HepG2 (cell line): ENCODE data around the gene SSTR5. TPM values are rescaled to one million over a fixed set of nuclear protein-coding genes. Genes with fewer than 3 reads are reported as not detected.
A peak's percentile ranks its signal among the peaks of the same experiment; 100 is the strongest.

Source experiments
- AGO2 ChIP-seq: fragments of 200-400 bp; formaldehyde crosslinking; optimal IDR thresholded peaks from 2 replicates; pipeline ENCODE3; 2017; ENCODE audit warnings: mild to moderate bottlenecking, low read depth, low read length, moderate library complexity
- FOXJ3 ChIP-seq: sonication (generic); formaldehyde crosslinking; IDR thresholded peaks from 2 replicates; pipeline ENCODE4 v1.4.0; 2020; ENCODE audit warnings: missing genetic modification reagents, mild to moderate bottlenecking, borderline replicate concordance
- GLI4 ChIP-seq: sonication (generic); formaldehyde crosslinking; IDR thresholded peaks from 2 replicates; pipeline ENCODE4 v1.5.1; 2020; ENCODE audit warnings: missing genetic modification reagents, mild to moderate bottlenecking, moderate library complexity, borderline replicate concordance
- HHEX ChIP-seq: IDR thresholded peaks from 2 replicates; pipeline ENCODE4 v1.6.1; 2016; ENCODE audit warnings: control low read depth
- HMG20A ChIP-seq: IDR thresholded peaks from 2 replicates; pipeline ENCODE4 v1.6.1; 2016; ENCODE audit warnings: borderline replicate concordance
- HOXA5 ChIP-seq: sonication (generic); formaldehyde crosslinking; IDR thresholded peaks from 2 replicates; pipeline ENCODE4 v1.4.0; 2020; ENCODE audit warnings: missing genetic modification reagents
- MED13 ChIP-seq: sonication (generic); formaldehyde crosslinking; IDR thresholded peaks from 2 replicates; pipeline ENCODE4 v1.5.0; 2020; ENCODE audit warnings: missing genetic modification reagents
- NR1H2 ChIP-seq: sonication (generic); formaldehyde crosslinking; IDR thresholded peaks from 2 replicates; pipeline ENCODE4 v1.8.1; 2022; ENCODE audit warnings: low read depth, missing genetic modification reagents, borderline replicate concordance
- REPIN1 ChIP-seq: sonication (generic); formaldehyde crosslinking; IDR thresholded peaks from 2 replicates; pipeline ENCODE4 v1.8.0; 2022; ENCODE audit warnings: missing genetic modification reagents, low read depth, mild to moderate bottlenecking, borderline replicate concordance
- STAG1 ChIP-seq: sonication (generic); formaldehyde crosslinking; IDR thresholded peaks from 2 replicates; pipeline ENCODE4 v1.4.0; 2020; ENCODE audit warnings: missing genetic modification reagents
- ZC3H13 ChIP-seq: sonication (generic); formaldehyde crosslinking; IDR thresholded peaks from 2 replicates; pipeline ENCODE4 v1.8.1; 2023; ENCODE audit warnings: mild to moderate bottlenecking, missing genetic modification reagents, moderate library complexity
- ZKSCAN8 ChIP-seq: IDR thresholded peaks from 2 replicates; pipeline ENCODE4 v1.6.1; 2016; ENCODE audit warnings: borderline replicate concordance, missing genetic modification reagents, missing compliant biosample characterization
- ZNF121 ChIP-seq: sonication (generic); formaldehyde crosslinking; IDR thresholded peaks from 2 replicates; pipeline ENCODE4 v1.5.0; 2020; ENCODE audit warnings: mild to moderate bottlenecking, missing genetic modification reagents
- ZNF225 ChIP-seq: sonication (generic); formaldehyde crosslinking; IDR thresholded peaks from 2 replicates; pipeline ENCODE4 v1.4.0; 2020; ENCODE audit warnings: mild to moderate bottlenecking, missing genetic modification reagents
- ZNF329 ChIP-seq: sonication (generic); formaldehyde crosslinking; IDR thresholded peaks from 2 replicates; pipeline ENCODE4 v1.9.0; 2021; ENCODE audit warnings: low read depth, mild to moderate bottlenecking, missing genetic modification reagents
- ZNF530 ChIP-seq: sonication (generic); formaldehyde crosslinking; IDR thresholded peaks from 2 replicates; pipeline ENCODE4 v1.5.0; 2020; ENCODE audit warnings: low read depth, mild to moderate bottlenecking, missing genetic modification reagents
- ZNF570 ChIP-seq: sonication (generic); formaldehyde crosslinking; IDR thresholded peaks from 2 replicates; pipeline ENCODE4 v1.4.0; 2020; ENCODE audit warnings: mild to moderate bottlenecking, missing genetic modification reagents, borderline replicate concordance
- ZNF577 ChIP-seq: sonication (generic); formaldehyde crosslinking; IDR thresholded peaks from 2 replicates; pipeline ENCODE4 v1.4.0; 2020; ENCODE audit warnings: mild to moderate bottlenecking, low read depth, missing genetic modification reagents, borderline replicate concordance
- ZNF670 ChIP-seq: sonication (generic); formaldehyde crosslinking; IDR thresholded peaks from 2 replicates; pipeline ENCODE4 v1.8.0; 2022; ENCODE audit warnings: mild to moderate bottlenecking, missing genetic modification reagents, borderline replicate concordance
- ZNF7 ChIP-seq: IDR thresholded peaks from 2 replicates; pipeline ENCODE4 v1.6.1; 2016; ENCODE audit warnings: missing biosample characterization, missing genetic modification reagents
- ZNF713 ChIP-seq: sonication (generic); formaldehyde crosslinking; IDR thresholded peaks from 2 replicates; pipeline ENCODE4 v1.4.0; 2020; ENCODE audit warnings: mild to moderate bottlenecking, missing genetic modification reagents
- ZNF720 ChIP-seq: sonication (generic); formaldehyde crosslinking; IDR thresholded peaks from 2 replicates; pipeline ENCODE4 v1.4.0; 2020; ENCODE audit warnings: missing genetic modification reagents
- polyA plus RNA-seq, 8 experiments: library from polyadenylated mRNA; depleted of rRNA in 3 of 8; stranded (reverse) in 7 of 8; unstranded in 1 of 8; fragments of >200 nt; fragmentation: Illumina TruSeq in 4 of 8; extraction: Trizol in 4 of 8; gene quantifications; 2 replicates each; pipeline versions ENCODE4 v1.2.1 to v1.2.3, GENCODE V29; 2011 to 2016; ENCODE audit warnings: low read depth in 4 of 8, missing spikeins in 1 of 8, mixed read lengths in 1 of 8; ENCODE audit not compliant: insufficient read depth in 1 of 8
- total RNA-seq, 5 experiments: library from RNA; depleted of rRNA; stranded (reverse); fragments of >200 nt; fragmentation: Illumina TruSeq; extraction: Trizol; gene quantifications; 2 replicates each; pipeline ENCODE4 v1.2.3, GENCODE V29; 2016; ENCODE audit warnings: low read depth in 1 of 5
- TF ChIP-seq, protein P1 (sequence below): IDR thresholded peaks from 2 replicates; pipeline ENCODE4 v1.6.1; 2012; ENCODE audit warnings: low read depth, low read length, improper control_type of control experiment
- TF ChIP-seq, protein P2 (sequence below): IDR thresholded peaks from 2 replicates; pipeline ENCODE4 v1.6.1; 2016; ENCODE audit warnings: missing compliant biosample characterization, missing genetic modification reagents, borderline replicate concordance
- TF ChIP-seq, protein P3 (sequence below): sonication (generic); formaldehyde crosslinking; IDR thresholded peaks from 2 replicates; pipeline ENCODE4 v1.5.0; 2020; ENCODE audit warnings: missing genetic modification reagents

Gene SSTR5
- total and polyA plus RNA-seq, 2 of the 13 experiments (the other 11 are each of a cell fraction or from before 2014, with no cell fraction given), result 0.20 to 0.49 TPM

DNA sequence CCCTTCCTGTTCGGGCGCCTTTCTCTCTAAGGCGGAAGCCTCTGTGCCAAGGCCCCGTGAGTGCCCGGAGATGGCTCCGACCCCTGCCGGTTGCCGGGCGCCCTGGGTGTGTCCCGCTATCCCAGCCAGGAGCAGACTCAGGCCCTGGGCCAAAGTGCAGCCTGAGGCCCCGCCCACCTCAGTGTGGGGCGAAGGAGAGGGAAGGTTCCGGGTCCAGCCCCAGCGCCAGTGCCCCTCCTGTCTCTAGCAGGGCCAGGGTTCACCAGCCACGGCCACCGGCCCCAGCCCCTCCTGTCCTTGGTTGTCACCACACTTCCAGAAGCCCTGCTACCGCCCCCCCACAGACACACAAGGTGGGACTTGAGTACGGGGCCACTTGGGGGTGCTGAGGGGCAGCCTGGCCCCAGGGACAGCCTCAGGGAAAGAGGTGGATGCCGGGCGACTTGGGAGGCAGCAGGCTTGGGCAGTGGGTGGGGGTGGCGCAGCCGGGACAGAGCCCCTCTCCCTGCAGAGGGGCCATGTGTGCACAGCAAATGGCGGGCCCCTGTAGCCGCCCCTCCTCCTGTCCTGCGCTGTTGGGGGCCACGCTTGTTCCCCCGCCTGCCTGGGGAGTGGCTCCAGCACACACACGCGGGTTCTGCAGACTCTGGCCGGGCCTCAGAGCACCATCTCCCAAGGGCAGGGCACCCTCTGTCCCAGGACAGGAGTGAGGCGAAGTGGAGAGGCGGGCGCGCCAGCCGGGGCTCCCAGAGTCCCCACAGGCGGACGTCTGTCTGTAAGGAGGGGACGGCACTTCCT, 17.5 kb downstream of the SSTR5 start (continued):
- TF ChIP-seq, protein P1, sequence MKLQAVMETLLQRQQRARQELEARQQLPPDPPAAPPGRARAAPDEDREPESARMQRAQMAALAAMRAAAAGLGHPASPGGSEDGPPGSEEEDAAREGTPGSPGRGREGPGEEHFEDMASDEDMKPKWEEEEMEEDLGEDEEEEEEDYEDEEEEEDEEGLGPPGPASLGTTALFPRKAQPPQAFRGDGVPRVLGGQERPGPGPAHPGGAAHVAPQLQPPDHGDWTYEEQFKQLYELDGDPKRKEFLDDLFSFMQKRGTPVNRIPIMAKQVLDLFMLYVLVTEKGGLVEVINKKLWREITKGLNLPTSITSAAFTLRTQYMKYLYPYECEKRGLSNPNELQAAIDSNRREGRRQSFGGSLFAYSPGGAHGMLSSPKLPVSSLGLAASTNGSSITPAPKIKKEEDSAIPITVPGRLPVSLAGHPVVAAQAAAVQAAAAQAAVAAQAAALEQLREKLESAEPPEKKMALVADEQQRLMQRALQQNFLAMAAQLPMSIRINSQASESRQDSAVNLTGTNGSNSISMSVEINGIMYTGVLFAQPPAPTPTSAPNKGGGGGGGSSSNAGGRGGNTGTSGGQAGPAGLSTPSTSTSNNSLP, result no peak
- TF ChIP-seq GLI4 (CRISPR knock-in tag) (peak; percentile 71; the same call in 1 of the 2 replicates), NR1H2 (CRISPR knock-in tag) (no peak; the same call in 1 of the 2 replicates), ZNF570 (CRISPR knock-in tag) (no peak), ZNF225 (CRISPR knock-in tag) (no peak; the same call in 1 of the 2 replicates), HOXA5 (CRISPR knock-in tag) (peak; percentile 75), HMG20A (CRISPR knock-in tag) (no peak), ZC3H13 (CRISPR knock-in tag) (no peak; the same call in 1 of the 2 replicates), REPIN1 (CRISPR knock-in tag) (peak; percentile 73), FOXJ3 (0 out of 2 replicates have a peak, but pooled peaks have one; percentile 54), ZNF530 (no peak), ZNF7 (CRISPR knock-in tag) (no peak), AGO2 (peak; percentile 92), MED13 (peak; percentile 62; the same call in 1 of the 2 replicates), ZNF329 (CRISPR knock-in tag) (peak; percentile 86), ZNF670 (CRISPR knock-in tag) (peak; percentile 80; the same call in 1 of the 2 replicates), ZNF577 (CRISPR knock-in tag) (no peak), STAG1 (CRISPR knock-in tag) (peak; percentile 22), ZNF720 (CRISPR knock-in tag) (no peak), ZKSCAN8 (CRISPR knock-in tag) (peak; percentile 75; the same call in 1 of the 2 replicates), ZNF121 (CRISPR knock-in tag) (no peak), HHEX (CRISPR knock-in tag) (no peak), ZNF713 (CRISPR knock-in tag) (peak; percentile 90; the same call in 1 of the 2 replicates)
- TF ChIP-seq, protein P2, sequence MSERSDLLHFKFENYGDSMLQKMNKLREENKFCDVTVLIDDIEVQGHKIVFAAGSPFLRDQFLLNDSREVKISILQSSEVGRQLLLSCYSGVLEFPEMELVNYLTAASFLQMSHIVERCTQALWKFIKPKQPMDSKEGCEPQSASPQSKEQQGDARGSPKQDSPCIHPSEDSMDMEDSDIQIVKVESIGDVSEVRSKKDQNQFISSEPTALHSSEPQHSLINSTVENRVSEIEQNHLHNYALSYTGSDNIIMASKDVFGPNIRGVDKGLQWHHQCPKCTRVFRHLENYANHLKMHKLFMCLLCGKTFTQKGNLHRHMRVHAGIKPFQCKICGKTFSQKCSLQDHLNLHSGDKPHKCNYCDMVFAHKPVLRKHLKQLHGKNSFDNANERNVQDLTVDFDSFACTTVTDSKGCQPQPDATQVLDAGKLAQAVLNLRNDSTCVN (CRISPR knock-in tag), result no peak; the same call in 1 of the 2 replicates
- TF ChIP-seq, protein P3, sequence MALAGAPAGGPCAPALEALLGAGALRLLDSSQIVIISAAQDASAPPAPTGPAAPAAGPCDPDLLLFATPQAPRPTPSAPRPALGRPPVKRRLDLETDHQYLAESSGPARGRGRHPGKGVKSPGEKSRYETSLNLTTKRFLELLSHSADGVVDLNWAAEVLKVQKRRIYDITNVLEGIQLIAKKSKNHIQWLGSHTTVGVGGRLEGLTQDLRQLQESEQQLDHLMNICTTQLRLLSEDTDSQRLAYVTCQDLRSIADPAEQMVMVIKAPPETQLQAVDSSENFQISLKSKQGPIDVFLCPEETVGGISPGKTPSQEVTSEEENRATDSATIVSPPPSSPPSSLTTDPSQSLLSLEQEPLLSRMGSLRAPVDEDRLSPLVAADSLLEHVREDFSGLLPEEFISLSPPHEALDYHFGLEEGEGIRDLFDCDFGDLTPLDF (CRISPR knock-in tag), result peak; percentile 55; the same call in 1 of the 2 replicates
